Caco-2 (cell line): Measurements from ENCODE around the gene HLA-DMB. TPM values are rescaled to one million over a fixed set of nuclear protein-coding genes. Genes with fewer than 3 reads are reported as not detected.

ENCODE experiments used
- BruUV-seq: library from RNA; stranded (reverse); fragments of 400-500 nt; replicated peaks from 2 replicates; lab custom pipeline; 2021; lab: Mats Ljungman, UMichigan
- CTCF ChIA-PET: fragments of 300-600 bp; sonication (Branson Sonifier 250); formaldehyde crosslinking; loops from one replicate; lab custom pipeline; 2022; ENCODE audit warnings: antibody characterized with exemption; lab: Charles Lee
- POLR2A ChIA-PET: fragments of 300-600 bp; sonication (Branson Sonifier 250); formaldehyde crosslinking; loops from one replicate; lab custom pipeline; 2022; ENCODE audit warnings: antibody characterized with exemption; lab: Charles Lee
- DNase-seq, 2 experiments: peaks; one replicate each; pipeline versions ENCODE4 v3.0.0 to v3.0.0-alpha.2; 2020 to 2022
- H3K27me3 ChIP-seq: replicated peaks from 2 replicates; pipeline ENCODE4 v1.6.0; 2011; ENCODE audit warnings: low read length; ENCODE audit not compliant: control insufficient read depth, insufficient read depth
- H3K36me3 ChIP-seq: 2 replicates; pipeline ENCODE4 v1.5.1; 2011; ENCODE audit warnings: low read length; ENCODE audit not compliant: control insufficient read depth, insufficient read depth
- H3K4me1 ChIP-seq: fragments of 250-450 bp; sonication (Bioruptor Pico); 2 replicates; pipeline ENCODE4 v1.5.1; 2020; ENCODE audit warnings: mild to moderate bottlenecking
- H3K4me3 ChIP-seq: 2 replicates; pipeline ENCODE4 v1.5.1; 2011; ENCODE audit warnings: low read depth, mild to moderate bottlenecking, control low read depth, low read length
- H3K9me3 ChIP-seq: fragments of 250-450 bp; sonication (Bioruptor Pico); 2 replicates; pipeline ENCODE4 v1.5.1; 2020; ENCODE audit warnings: mild to moderate bottlenecking, moderate library complexity
- H3K27ac Mint-ChIP-seq: one replicate; pipeline ENCODE4 v1.8.0; 2022; ENCODE audit warnings: mixed read lengths; ENCODE audit not compliant: unreplicated experiment
- H3K27me3 Mint-ChIP-seq: one replicate; pipeline ENCODE4 v1.8.0; 2022; ENCODE audit warnings: mixed read lengths; ENCODE audit not compliant: insufficient read depth, unreplicated experiment
- H3K36me3 Mint-ChIP-seq: one replicate; pipeline ENCODE4 v1.8.0; 2022; ENCODE audit warnings: mild to moderate bottlenecking, mixed read lengths; ENCODE audit not compliant: insufficient read depth, unreplicated experiment
- H3K4me1 Mint-ChIP-seq: one replicate; pipeline ENCODE4 v1.8.0; 2022; ENCODE audit warnings: low read depth, mixed read lengths; ENCODE audit not compliant: unreplicated experiment
- H3K4me3 Mint-ChIP-seq: one replicate; pipeline ENCODE4 v1.8.0; 2022; ENCODE audit warnings: mild to moderate bottlenecking, moderate library complexity, mixed read lengths; ENCODE audit not compliant: unreplicated experiment
- H3K9me3 Mint-ChIP-seq: one replicate; pipeline ENCODE4 v1.8.0; 2022; ENCODE audit warnings: mixed read lengths; ENCODE audit not compliant: unreplicated experiment
- CTCF ChIP-seq, 2 experiments: fragments of 200-600 bp in 1 of 2; IDR thresholded peaks; 1 replicate in 1 of 2; 2 replicates in 1 of 2; pipeline versions ENCODE4 v1.5.1 to v1.8.0; 2011 to 2022; ENCODE audit warnings: antibody characterized with exemption in 1 of 2, control low read depth in 1 of 2, inconsistent platforms in 1 of 2, low read depth in 1 of 2, low read length in 1 of 2, mild to moderate bottlenecking in 1 of 2, moderate library complexity in 1 of 2; ENCODE audit not compliant: insufficient read depth in 1 of 2, severe bottlenecking in 1 of 2, unreplicated experiment in 1 of 2
- intact Hi-C: fragments of 100-400 bp; cut with micrococcal nuclease; formaldehyde crosslinking; loops from one replicate; pipeline ENCODE4 v1.10.0; 2022; ENCODE audit not compliant: unreplicated experiment
- total RNA-seq: library from RNA; stranded (reverse); gene quantifications from 2 replicates; pipeline ENCODE4 v1.2.3, GENCODE V29; 2022

Gene HLA-DMB
- total RNA-seq, 1 experiment from 2014 or later: not detected

- Mint-ChIP-seq H3K27ac (peak overlapping the region; percentile 100), H3K9me3 (no peaks in the 10 kb centered on the region), H3K36me3 (peaks cover 100% of the 10 kb centered on the region), H3K4me1 (peaks cover 29% of the 10 kb centered on the region), H3K4me3 (peak overlapping the region; percentile 85), H3K27me3 (no peaks in the 10 kb centered on the region)
- ChIA-PET POLR2A (interaction anchor here (0.6 to 3.4 kb wide), 5 partner anchors 8 to 339 kb away, joined by 3 to 61 read pairs (median 22); partner anchors contain the start of genes HLA-DMA and RING1), CTCF (interaction anchor here (2.9 kb wide), 1 partner anchor 12 kb away, joined by 46 read pairs; no protein-coding TSS in a partner anchor)
- Histone ChIP-seq H3K36me3 (peaks cover 23% of the 10 kb centered on the region), H3K4me1 (peaks cover 43% of the 10 kb centered on the region), H3K9me3 (no peaks in the 10 kb centered on the region), H3K27me3 (no peaks in the 10 kb centered on the region), H3K4me3 (peak overlapping the region; percentile 92)
- intact Hi-C loops: no loop called here
- no peak for DNase-seq
- no peak for TF ChIP-seq CTCF (IDR thresholded peaks at IDR 0.05; ENCODE audit: insufficient read depth in 1 of 2, low read depth in 1 of 2, low read length in 1 of 2, severe bottlenecking in 1 of 2, unreplicated experiment in 1 of 2)
- TSS peak; percentile 24 for BruUV-seq
These were observed 32.6 kb upstream of the HLA-DMB start for GRCh38 chr6:32973144-32974015.

DNA sequence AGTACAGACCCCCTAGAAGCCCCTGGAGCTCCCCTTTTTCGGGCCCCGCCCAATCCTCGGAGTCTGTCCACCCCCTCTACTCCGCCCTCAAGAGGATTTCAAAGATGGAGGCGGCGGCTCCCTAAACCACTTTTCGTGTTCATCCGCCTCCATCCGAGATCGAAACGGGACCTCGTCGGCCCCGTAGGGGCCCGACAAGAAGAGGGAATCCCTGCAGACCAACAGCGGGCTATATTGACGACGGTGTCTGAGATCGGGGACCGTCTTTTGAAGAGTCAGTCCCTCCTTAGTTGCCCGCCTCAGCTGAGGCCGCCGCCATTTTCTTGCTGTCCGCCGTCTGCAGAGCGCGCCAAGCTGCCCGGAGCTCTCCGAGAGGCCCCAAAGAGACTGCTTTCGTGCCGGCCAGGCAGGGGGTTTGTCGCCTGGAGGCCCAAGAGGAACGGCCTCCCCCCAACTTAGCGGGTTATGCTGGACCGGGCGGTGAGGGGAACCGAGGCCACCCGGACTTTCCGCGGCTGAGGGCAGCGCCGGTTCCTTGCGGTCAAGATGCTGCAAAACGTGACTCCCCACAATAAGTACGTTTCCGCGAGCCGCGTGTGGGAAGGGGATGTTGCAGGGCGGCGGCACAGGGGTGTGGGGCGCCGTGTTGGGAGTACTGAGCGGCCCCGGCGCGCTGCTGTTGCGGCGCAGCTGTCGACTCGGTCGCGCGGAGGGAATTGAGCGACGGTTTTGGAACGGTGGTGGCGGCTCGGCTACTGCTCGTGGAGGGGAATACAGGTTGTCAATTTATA lies 31.7 kb upstream of the HLA-DMB start:
- peaks cover 35% of the 10 kb centered on the region for H3K4me1 ChIP-seq
- peaks cover 21% of the 10 kb centered on the region for H3K4me1 Mint-ChIP-seq
- H3K27ac Mint-ChIP-seq: peak overlapping the region; percentile 100
- intact Hi-C loops: no loop called here
- no peak for TF ChIP-seq CTCF (IDR thresholded peaks at IDR 0.05; ENCODE audit: insufficient read depth in 1 of 2, low read depth in 1 of 2, low read length in 1 of 2, severe bottlenecking in 1 of 2, unreplicated experiment in 1 of 2)
- no peaks in the 10 kb centered on the region for H3K27me3 Mint-ChIP-seq
- H3K27me3 ChIP-seq: no peaks in the 10 kb centered on the region
- H3K9me3 ChIP-seq: no peaks in the 10 kb centered on the region
- peaks cover 21% of the 10 kb centered on the region for H3K36me3 ChIP-seq
- DNase-seq: no peak
- H3K4me3 Mint-ChIP-seq: peak overlapping the region; percentile 85
- ChIA-PET POLR2A (interaction anchor here (0.7 to 3.4 kb wide), 28 partner anchors 9 to 1242 kb away, joined by 3 to 61 read pairs (median 8); partner anchors contain the start of genes HLA-DMA, HLA-DOB, HSD17B8 and NEU1), CTCF (interaction anchor here (0.9 to 2.9 kb wide), 7 partner anchors 8 to 777 kb away, joined by 4 to 46 read pairs (median 9); partner anchors contain the start of genes HLA-DMA, PSMB9, TAP1 and TAP2)
- H3K9me3 Mint-ChIP-seq: no peaks in the 10 kb centered on the region
- peaks cover 98% of the 10 kb centered on the region for H3K36me3 Mint-ChIP-seq
- H3K4me3 ChIP-seq: peak overlapping the region; percentile 92
- no TSS peak for BruUV-seq
